Ishikawa (cell line): ENCODE data around the gene WIF1.

Source experiments
- CEBPB ChIP-seq: IDR thresholded peaks from 2 replicates; pipeline ENCODE4 v1.6.1; 2012
- CREB1 ChIP-seq: IDR thresholded peaks from 2 replicates; pipeline ENCODE4 v1.6.1; 2012; ENCODE audit warnings: low read depth
- EGR1 ChIP-seq: IDR thresholded peaks from 2 replicates; pipeline ENCODE4 v1.6.1; 2012
- EP300 ChIP-seq: IDR thresholded peaks from 2 replicates; pipeline ENCODE4 v1.6.1; 2012; ENCODE audit warnings: borderline replicate concordance
- FOXM1 ChIP-seq: IDR thresholded peaks from 2 replicates; pipeline ENCODE4 v1.6.1; 2012; ENCODE audit warnings: low read depth, borderline replicate concordance
- MAX ChIP-seq: IDR thresholded peaks from 2 replicates; pipeline ENCODE4 v1.6.1; 2012
- RAD21 ChIP-seq: IDR thresholded peaks from 2 replicates; pipeline ENCODE4 v1.6.1; 2012; ENCODE audit warnings: low read depth
- REST ChIP-seq: IDR thresholded peaks from 2 replicates; pipeline ENCODE4 v1.6.1; 2012; ENCODE audit warnings: low read depth, mild to moderate bottlenecking
- TAF1 ChIP-seq: IDR thresholded peaks from 2 replicates; pipeline ENCODE4 v1.6.1; 2012; ENCODE audit warnings: low read depth, mild to moderate bottlenecking
- USF1 ChIP-seq: IDR thresholded peaks from 2 replicates; pipeline ENCODE4 v1.6.1; 2012
- YY1 ChIP-seq: IDR thresholded peaks from 2 replicates; pipeline ENCODE4 v1.6.1; 2012; ENCODE audit warnings: low read depth
- ZBTB7A ChIP-seq: IDR thresholded peaks from 2 replicates; pipeline ENCODE4 v1.6.1; 2012; ENCODE audit warnings: low read depth

- TF ChIP-seq YY1 (no peak), ZBTB7A (no peak), EGR1 (no peak), MAX (no peak), REST (no peak), TAF1 (no peak), RAD21 (no peak), USF1 (no peak), CEBPB (no peak), FOXM1 (no peak), EP300 (no peak), CREB1 (no peak)
Measured at GRCh38 chr12:65016881-65017650, 104.0 kb downstream of the WIF1 start.
